ENCODE data around the gene LRIG2.
"Not testable (repeated sequence)": the region's sequence is repeated elsewhere in the genome, so short reads cannot be mapped to it uniquely, and the experiment has no call there.

LRIG2 gene

GRCh38 chr1:113133038-113133437 is 60.0 kb downstream of the LRIG2 start:
- peak; percentile 25 to 39 for DNase-seq

GRCh38 chr1:113133759-113134158 is 60.8 kb downstream of the LRIG2 start:
- no peak for DNase-seq

GRCh38 chr1:113135460-113135859 is 62.5 kb downstream of the LRIG2 start:
- DNase-seq, result no peak

- DNase-seq, result no peak
Observed at GRCh38 chr1:113136476-113136875, 63.5 kb downstream of the LRIG2 start.

- DNase-seq, result no peak
Observed at GRCh38 chr1:113137563-113137962, 64.6 kb downstream of the LRIG2 start.

GRCh38 chr1:113138778-113139177 is 65.8 kb downstream of the LRIG2 start:
- DNase-seq, result no peak

GRCh38 chr1:113140176-113140575 is 67.2 kb downstream of the LRIG2 start:
- DNase-seq, result no peak

- peak; percentile 59 for DNase-seq
Observed at GRCh38 chr1:113140588-113141446, 67.8 kb downstream of the LRIG2 start.

- DNase-seq, result no peak
Observed at GRCh38 chr1:113141650-113142473, 68.9 kb downstream of the LRIG2 start.

- DNase-seq, result no peak
Observed at GRCh38 chr1:113142791-113143190, 69.8 kb downstream of the LRIG2 start.

- no peak for DNase-seq
Observed at GRCh38 chr1:113146242-113147072, 73.5 kb downstream of the LRIG2 start.

GRCh38 chr1:113147073-113147625 is 74.2 kb downstream of the LRIG2 start:
- no peak for DNase-seq

GRCh38 chr1:113147826-113148225 is 74.8 kb downstream of the LRIG2 start:
- DNase-seq, result no peak

GRCh38 chr1:113150494-113150893 is 77.5 kb downstream of the LRIG2 start:
- DNase-seq, result not testable (repeated sequence)

- no peak for DNase-seq
Observed at GRCh38 chr1:113153116-113153803, 80.3 kb downstream of the LRIG2 start.

- DNase-seq, result no peak
Observed at GRCh38 chr1:113156368-113156767, 83.4 kb downstream of the LRIG2 start.

GRCh38 chr1:113158743-113159142 is 85.7 kb downstream of the LRIG2 start:
- DNase-seq, result not testable (repeated sequence)

GRCh38 chr1:113166473-113166872 is 93.5 kb downstream of the LRIG2 start:
- no peak for DNase-seq

- no peak for DNase-seq
Observed at GRCh38 chr1:113168946-113169345, 95.9 kb downstream of the LRIG2 start.

- DNase-seq, result no peak
Observed at GRCh38 chr1:113169591-113169990, 96.6 kb downstream of the LRIG2 start.

- no peak for DNase-seq
Observed at GRCh38 chr1:113170519-113170918, 97.5 kb downstream of the LRIG2 start.

GRCh38 chr1:113178106-113178505 is 105.1 kb downstream of the LRIG2 start:
- no peak for DNase-seq
